ENCODE measurements around the gene EFCAB11.

DNA sequence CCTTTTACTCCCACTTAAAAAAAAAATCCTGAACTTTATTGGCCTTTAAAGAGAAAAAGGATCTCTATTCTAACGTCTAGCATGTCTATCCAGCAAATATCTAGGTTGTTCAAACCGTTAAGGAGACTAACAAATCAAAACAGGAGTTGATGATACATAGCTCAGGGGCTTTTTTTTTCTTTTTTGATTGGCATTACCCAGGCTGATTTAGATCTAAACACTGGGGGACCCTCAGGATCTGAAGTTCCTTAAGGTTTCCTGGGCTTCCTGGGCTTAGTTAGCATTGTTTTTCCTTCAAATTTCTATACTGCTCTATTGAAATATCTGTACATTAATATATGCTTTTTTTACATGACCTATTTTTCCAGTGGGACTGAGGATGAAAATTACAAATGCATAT is 42.3 kb downstream of the EFCAB11 start:
- TF ChIP-seq POLR2A (IDR thresholded peaks at IDR 0.05) = no peak
- TF ChIP-seq, protein P1, sequence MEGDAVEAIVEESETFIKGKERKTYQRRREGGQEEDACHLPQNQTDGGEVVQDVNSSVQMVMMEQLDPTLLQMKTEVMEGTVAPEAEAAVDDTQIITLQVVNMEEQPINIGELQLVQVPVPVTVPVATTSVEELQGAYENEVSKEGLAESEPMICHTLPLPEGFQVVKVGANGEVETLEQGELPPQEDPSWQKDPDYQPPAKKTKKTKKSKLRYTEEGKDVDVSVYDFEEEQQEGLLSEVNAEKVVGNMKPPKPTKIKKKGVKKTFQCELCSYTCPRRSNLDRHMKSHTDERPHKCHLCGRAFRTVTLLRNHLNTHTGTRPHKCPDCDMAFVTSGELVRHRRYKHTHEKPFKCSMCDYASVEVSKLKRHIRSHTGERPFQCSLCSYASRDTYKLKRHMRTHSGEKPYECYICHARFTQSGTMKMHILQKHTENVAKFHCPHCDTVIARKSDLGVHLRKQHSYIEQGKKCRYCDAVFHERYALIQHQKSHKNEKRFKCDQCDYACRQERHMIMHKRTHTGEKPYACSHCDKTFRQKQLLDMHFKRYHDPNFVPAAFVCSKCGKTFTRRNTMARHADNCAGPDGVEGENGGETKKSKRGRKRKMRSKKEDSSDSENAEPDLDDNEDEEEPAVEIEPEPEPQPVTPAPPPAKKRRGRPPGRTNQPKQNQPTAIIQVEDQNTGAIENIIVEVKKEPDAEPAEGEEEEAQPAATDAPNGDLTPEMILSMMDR (IDR thresholded peaks at IDR 0.05) = no peak
